ENCODE data around the gene HDAC4. TPM values are rescaled to one million over a fixed set of nuclear protein-coding genes. Genes with fewer than 3 reads are reported as not detected.

HDAC4 gene
- total and polyA plus RNA-seq, 4 donors = 2.9 to 37.2 (median 4.4) TPM

GRCh38 chr2:239164335-239164871 lies 236.4 kb downstream of the HDAC4 start:
- no peak overlapping the region for H3K4me3 ChIP-seq (ENCODE audit: low read depth in 1 of 3, low read length in 3 of 3)
- H3K36me3 ChIP-seq (ENCODE audit: control insufficient read depth in 4 of 4, insufficient read depth in 3 of 4, low read depth in 1 of 4, low read length in 3 of 4) = peaks cover 0 to 15% (median 7%) of the 10 kb centered on the region in 4 donors
- no peaks in the 10 kb centered on the region for H3K27me3 ChIP-seq (ENCODE audit: control insufficient read depth in 4 of 4, insufficient read depth in 4 of 4, low read length in 3 of 4)
- no peak overlapping the region for H3K27ac ChIP-seq (ENCODE audit: low read depth in 1 of 2, low read length in 2 of 2)
- no peaks in the 10 kb centered on the region for H3K9me3 ChIP-seq (ENCODE audit: control insufficient read depth in 4 of 4, low read length in 3 of 4)
- TF ChIP-seq NR2F2 (IDR thresholded peaks at IDR 0.05) = no peak
- no peak for TF ChIP-seq HNF4G (IDR thresholded peaks at IDR 0.05)
- no peak for TF ChIP-seq ATF3 (IDR thresholded peaks at IDR 0.05)
- no peak overlapping the region for H3K9ac ChIP-seq (ENCODE audit: low read depth in 1 of 2, low read length in 2 of 2)
- no peak for DNase-seq (ENCODE audit: low spot score)
- WGBS = 91% methylated on average over 16 of the region's 16 CpGs
- H3K4me1 ChIP-seq (ENCODE audit: control insufficient read depth in 4 of 4, insufficient read depth in 4 of 4, low read length in 3 of 4) = no peaks in the 10 kb centered on the region

- no peak overlapping the region for H3K4me3 ChIP-seq (ENCODE audit: low read depth in 1 of 3, low read length in 3 of 3)
- H3K27ac ChIP-seq (ENCODE audit: low read depth in 1 of 2, low read length in 2 of 2) = no peak overlapping the region
- H3K9me3 ChIP-seq (ENCODE audit: control insufficient read depth in 4 of 4, low read length in 3 of 4) = no peaks in the 10 kb centered on the region
- no peak overlapping the region for H3K9ac ChIP-seq (ENCODE audit: low read depth in 1 of 2, low read length in 2 of 2)
- no peaks in the 10 kb centered on the region for H3K27me3 ChIP-seq (ENCODE audit: control insufficient read depth in 4 of 4, insufficient read depth in 4 of 4, low read length in 3 of 4)
- 93% methylated on average over 20 of the region's 20 CpGs for WGBS
- H3K4me1 ChIP-seq (ENCODE audit: control insufficient read depth in 4 of 4, insufficient read depth in 4 of 4, low read length in 3 of 4) = no peaks in the 10 kb centered on the region
- peaks cover 0 to 13% (median 7%) of the 10 kb centered on the region in 4 donors for H3K36me3 ChIP-seq (ENCODE audit: control insufficient read depth in 4 of 4, insufficient read depth in 3 of 4, low read depth in 1 of 4, low read length in 3 of 4)
- TF ChIP-seq NR2F2 (IDR thresholded peaks at IDR 0.05) = no peak
- no peak for TF ChIP-seq ATF3 (IDR thresholded peaks at IDR 0.05)
- TF ChIP-seq RAD21 (IDR thresholded peaks at IDR 0.05) = no peak
- no peak for TF ChIP-seq ZBTB33 (IDR thresholded peaks at IDR 0.05)
- TF ChIP-seq JUND (IDR thresholded peaks at IDR 0.05) = no peak
- no peak for TF ChIP-seq CTCF (IDR thresholded peaks at IDR 0.05; ENCODE audit: low read depth, low read length, missing input control)
- TF ChIP-seq YY1 (IDR thresholded peaks at IDR 0.05) = no peak
- TF ChIP-seq HNF4A (conservative IDR thresholded peaks at IDR 0.05) = no peak
- TF ChIP-seq GABPA (IDR thresholded peaks at IDR 0.05 in 1 of 2, conservative IDR thresholded peaks at IDR 0.05 in 1 of 2) = no peak
- no peak for TF ChIP-seq REST (IDR thresholded peaks at IDR 0.05)
- no peak for DNase-seq (ENCODE audit: low spot score)
These were observed 237.0 kb downstream of the HDAC4 start for GRCh38 chr2:239163688-239164334.
